K562 (cell line): ENCODE results near the gene RUNX1. TPM values are rescaled to one million over a fixed set of nuclear protein-coding genes. Genes with fewer than 3 reads are reported as not detected.

Source experiments
- ATAC-seq: fragments of 200-7000 bp; cut with Tn5 transposase; 3 replicates; pipeline ENCODE4 v1.9.1; 2020; ENCODE audit warnings: moderate library complexity
- BruUV-seq: library from RNA; stranded (reverse); fragments of 400-500 nt; replicated peaks from 2 replicates; lab custom pipeline; 2021; lab: Mats Ljungman, UMichigan
- CTCF ChIA-PET: fragments of 300-600 bp; formaldehyde crosslinking; extraction: SDS; loops from one replicate; lab custom pipeline; 2021; ENCODE audit warnings: low intra/inter-chr PET ratio; lab: Yijun Ruan, JAX
- POLR2A ChIA-PET: fragments of 300-600, 350-650 bp; sonication (Branson Sonifier 250); formaldehyde crosslinking; extraction: SDS; loops from one replicate; lab custom pipeline; 2021; ENCODE audit warnings: antibody characterized with exemption, inconsistent platforms; lab: Yijun Ruan, JAX
- DNase-seq, 4 experiments: peaks; one replicate each; pipeline versions ENCODE4 v3.0.0 to v3.0.0-alpha.2; 2011 to 2018; ENCODE audit warnings: low spot score in 3 of 4, mixed read lengths in 3 of 4; ENCODE audit errors: extremely low read depth in 1 of 4
- FAIRE-seq: peaks from 2 replicates; lab custom pipeline; 2011; peaks lifted over from hg19 to GRCh38; lab: Jason Lieb, UNC
- H2AFZ ChIP-seq: 2 replicates; pipeline ENCODE4 v1.6.0; 2011; ENCODE audit warnings: low read depth, low read length, control low read depth, inconsistent platforms
- H3K27ac ChIP-seq: fragments of 200-600 bp; 3 replicates; pipeline ENCODE4 v1.8.0; 2011; ENCODE audit warnings: low read depth, mild to moderate bottlenecking, control low read depth, inconsistent platforms, low read length, moderate library complexity, mixed read lengths; ENCODE audit errors: extremely low read depth
- H3K27me3 ChIP-seq, 2 experiments: fragments of 300-600 bp in 1 of 2; 2 replicates in 1 of 2; 3 replicates in 1 of 2; pipeline versions ENCODE4 v1.6.0 to v1.8.0; 2011; ENCODE audit warnings: inconsistent platforms in 2 of 2, low read length in 2 of 2, mild to moderate bottlenecking in 1 of 2, mixed read lengths in 1 of 2, moderate library complexity in 1 of 2; ENCODE audit not compliant: control insufficient read depth in 2 of 2, insufficient read depth in 2 of 2
- H3K36me3 ChIP-seq: fragments of 300-600 bp; 3 replicates; pipeline ENCODE4 v1.8.0; 2011; ENCODE audit warnings: mild to moderate bottlenecking, low read length, inconsistent platforms; ENCODE audit not compliant: control insufficient read depth, insufficient read depth
- H3K4me1 ChIP-seq, 2 experiments: fragments of 200-600 bp in 1 of 2; replicated peaks in 1 of 2; 2 replicates in 1 of 2; 3 replicates in 1 of 2; pipeline versions ENCODE4 v1.5.1 to v1.8.0; 2011; ENCODE audit warnings: inconsistent platforms in 2 of 2, low read length in 2 of 2, mild to moderate bottlenecking in 1 of 2, mixed read lengths in 1 of 2, moderate library complexity in 1 of 2; ENCODE audit not compliant: control insufficient read depth in 2 of 2, insufficient read depth in 2 of 2
- H3K4me2 ChIP-seq: 2 replicates; pipeline ENCODE4 v1.6.1; 2011; ENCODE audit warnings: low read length, control low read depth, inconsistent platforms, mixed read lengths; ENCODE audit not compliant: insufficient read depth
- H3K4me3 ChIP-seq: fragments of 200-600 bp; sonication (generic), shearing (Covaris generic); 2 replicates; pipeline ENCODE4 v1.5.1; 2016; ENCODE audit warnings: control low read depth, inconsistent platforms
- H3K79me2 ChIP-seq: fragments of 200-600 bp; 3 replicates; pipeline ENCODE4 v1.8.0; 2011; ENCODE audit warnings: low read length, inconsistent platforms; ENCODE audit not compliant: control insufficient read depth, insufficient read depth
- H3K9ac ChIP-seq, 2 experiments: 2 replicates each; pipeline versions ENCODE4 v1.6.0 to v1.6.1; 2011; ENCODE audit warnings: low read depth in 2 of 2, low read length in 2 of 2, control low read depth in 1 of 2, inconsistent platforms in 1 of 2, mild to moderate bottlenecking in 1 of 2, mixed read lengths in 1 of 2; ENCODE audit not compliant: insufficient read depth in 1 of 2
- H3K9me1 ChIP-seq: one replicate; pipeline ENCODE4 v1.6.0; 2011; ENCODE audit warnings: inconsistent platforms, mild to moderate bottlenecking, low read length, moderate library complexity; ENCODE audit not compliant: control insufficient read depth, insufficient read depth
- H3K9me3 ChIP-seq: replicated peaks from 2 replicates; pipeline ENCODE4 v1.5.1; 2011; ENCODE audit warnings: low read depth, low read length, inconsistent platforms; ENCODE audit not compliant: control insufficient read depth, insufficient read depth
- H4K20me1 ChIP-seq: replicated peaks from 2 replicates; pipeline ENCODE4 v1.6.1; 2011; ENCODE audit warnings: low read length, inconsistent platforms, mixed read lengths; ENCODE audit not compliant: control insufficient read depth, insufficient read depth
- ARID1B ChIP-seq: fragments of 450-650 bp; IDR thresholded peaks from 2 replicates; pipeline ENCODE4 v1.6.1; 2016; ENCODE audit warnings: antibody characterized with exemption, mild to moderate bottlenecking, inconsistent platforms
- DMBX1 ChIP-seq: fragments of 250-450 bp; sonication (Bioruptor Pico); IDR thresholded peaks from 2 replicates; pipeline ENCODE4 v1.8.0; 2022; ENCODE audit warnings: inconsistent platforms, mild to moderate bottlenecking, moderate library complexity, borderline replicate concordance
- JUN ChIP-seq, 2 experiments: sonication (generic) in 1 of 2; formaldehyde crosslinking in 1 of 2; IDR thresholded peaks; 2 replicates each; pipeline versions ENCODE4 v1.6.1 to v1.8.0; 2012 to 2022; ENCODE audit warnings: borderline replicate concordance in 2 of 2, mild to moderate bottlenecking in 2 of 2, improper control_type of control experiment in 1 of 2, low read depth in 1 of 2, low read length in 1 of 2, missing genetic modification reagents in 1 of 2
- LEF1 ChIP-seq: fragments of 450-650 bp; IDR thresholded peaks from 2 replicates; pipeline ENCODE4 v1.6.1; 2016; ENCODE audit warnings: mild to moderate bottlenecking
- MTA1 ChIP-seq: fragments of 450-650 bp; IDR thresholded peaks from 2 replicates; pipeline ENCODE4 v1.6.1; 2017; ENCODE audit warnings: borderline replicate concordance
- NR2C2 ChIP-seq, 2 experiments: fragments of 200-800 bp in 1 of 2; sonication (Bioruptor generic) in 1 of 2; sonication (generic) in 1 of 2; formaldehyde crosslinking in 1 of 2; IDR thresholded peaks; 2 replicates each; pipeline versions ENCODE4 v1.6.1 to v1.8.0; 2016 to 2022; ENCODE audit warnings: mild to moderate bottlenecking in 1 of 2, missing compliant biosample characterization in 1 of 2, missing genetic modification characterization in 1 of 2, missing genetic modification reagents in 1 of 2
- TCF3 ChIP-seq: sonication (generic); formaldehyde crosslinking; IDR thresholded peaks from 2 replicates; pipeline ENCODE4 v1.4.0; 2020; ENCODE audit warnings: mild to moderate bottlenecking, missing genetic modification reagents
- TFAM ChIP-seq: fragments of 250-450 bp; sonication (Bioruptor Pico); conservative IDR thresholded peaks from 2 replicates; pipeline ENCODE4 v1.5.0; 2021; ENCODE audit warnings: mild to moderate bottlenecking, moderate library complexity
- TRIM24 ChIP-seq, 2 experiments: fragments of 450-650 bp; IDR thresholded peaks; 2 replicates each; pipeline ENCODE4 v1.6.1; 2016
- WGBS: fragments of 100-300 bp; shearing (Covaris generic); methylation state at CpG from one replicate; pipeline ENCODE4 v1.1.6; 2016; ENCODE audit warnings: low coverage, mixed read lengths; ENCODE audit not compliant: insufficient coverage; ENCODE audit errors: missing lambda C conversion rate; 5-methylcytosine and 5-hydroxymethylcytosine counted together
- in situ Hi-C: fragments of 300-500 bp; cut with MboI; formaldehyde crosslinking; loops from 4 replicates; pipeline ENCODE4 v1.15.0; 2018; ENCODE audit warnings: inconsistent platforms, mixed read lengths
- intact Hi-C: fragments of 100-400 bp; cut with micrococcal nuclease; formaldehyde crosslinking; loops from 2 replicates; pipeline ENCODE4 v1.14.2; 2022
- polyA plus RNA-seq, 8 experiments: library from polyadenylated mRNA; depleted of rRNA in 4 of 8; stranded (reverse) in 5 of 8; unstranded in 3 of 8; fragments of >200 nt; fragmentation: Nextera tagmentation in 2 of 8; fragmentation: Illumina TruSeq in 1 of 8; extraction: Ambion mirVana in 2 of 8; extraction: Trizol in 1 of 8; gene quantifications; 2 replicates each; pipeline versions ENCODE4 v1.2.1 to v1.2.3, GENCODE V29; 2011 to 2014; ENCODE audit warnings: inconsistent platforms in 1 of 8, missing spikeins in 1 of 8
- total RNA-seq, 7 experiments: library from RNA; depleted of rRNA in 6 of 7; stranded (reverse); fragments of >200 nt in 6 of 7; fragmentation: Illumina TruSeq in 2 of 7; extraction: Trizol in 2 of 7; gene quantifications; 2 replicates each; pipeline versions ENCODE4 v1.2.1 to v1.2.3, GENCODE V29; 2011 to 2021; ENCODE audit warnings: low replicate concordance in 1 of 7
- TF ChIP-seq, protein P1 (sequence below), 2 experiments: fragments of 450-650 bp; formaldehyde crosslinking in 1 of 2; IDR thresholded peaks; 2 replicates each; pipeline versions ENCODE4 v1.4.0 to v1.6.1; 2014 to 2020; ENCODE audit warnings: mild to moderate bottlenecking in 2 of 2, borderline replicate concordance in 1 of 2, low read depth in 1 of 2
- TF ChIP-seq, protein P2 (sequence below), 3 experiments: IDR thresholded peaks in 2 of 3; conservative IDR thresholded peaks in 1 of 3; 2 replicates each; pipeline ENCODE4 v1.5.1; 2011 to 2012; ENCODE audit warnings: low read length in 3 of 3, mild to moderate bottlenecking in 3 of 3, control low read depth in 2 of 3, improper control_type of control experiment in 1 of 3, inconsistent platforms in 1 of 3, low read depth in 1 of 3, mixed read lengths in 1 of 3, moderate library complexity in 1 of 3; ENCODE audit not compliant: insufficient read depth in 2 of 3

Gene RUNX1
- total and polyA plus RNA-seq, 9 of the 15 experiments (the other 6 are each of a cell fraction or from before 2014, with no cell fraction given), result 2.2 to 68.6 (median 17.8) TPM

DNA sequence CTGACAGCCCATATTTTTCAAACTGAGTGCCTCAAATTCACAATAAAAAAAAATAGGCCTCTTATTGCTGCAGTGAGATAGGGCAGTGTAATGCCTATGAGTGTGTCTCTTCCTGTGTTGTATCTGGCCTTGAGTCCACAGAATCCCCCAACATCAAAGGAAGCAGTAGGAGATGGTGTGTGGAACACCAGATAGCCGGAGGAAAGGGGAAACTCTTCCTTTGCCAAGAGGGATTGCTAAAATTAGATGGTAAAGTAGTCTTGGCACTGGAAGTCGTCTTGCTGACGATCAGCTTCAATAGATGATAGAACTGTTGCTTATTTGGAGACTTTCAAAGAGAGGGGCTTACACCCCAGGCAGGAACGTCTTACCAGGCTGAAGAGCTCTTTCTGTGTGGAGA lies 51.8 kb downstream of the RUNX1 start:
- BruUV-seq, result no TSS peak
- peak; percentile 33 to 73 (median 42) for DNase-seq
- H3K4me1 ChIP-seq, result peaks cover 35 to 61% of the 10 kb centered on the region in 2 experiments
- H3K79me2 ChIP-seq, result no peaks in the 10 kb centered on the region; the same call in 2 of the 3 replicates
- H3K9me1 ChIP-seq, result no peaks in the 10 kb centered on the region
- ATAC-seq, result peak; percentile 49
- CTCF ChIA-PET, result no interaction called here
- peak overlapping the region; percentile 66 for H2AFZ ChIP-seq
- H3K36me3 ChIP-seq, result no peaks in the 10 kb centered on the region; the same call in 2 of the 3 replicates
- POLR2A ChIA-PET, result interaction anchor here (0.8 to 2.2 kb wide), 5 partner anchors 8 to 1405 kb away, joined by 3 to 5 read pairs (median 5); no protein-coding TSS in a partner anchor
- FAIRE-seq, result peak; percentile 49
- 12% methylated on average over 4 of the region's 4 CpGs for WGBS
- peak overlapping the region; percentile 32 for H3K4me2 ChIP-seq
- H4K20me1 ChIP-seq, result no peaks in the 10 kb centered on the region
- no peak overlapping the region for H3K4me3 ChIP-seq
- intact Hi-C loops (loop anchor here (5.0 kb wide), 1 partner anchor 90 kb away; no protein-coding TSS in a partner anchor), in situ Hi-C loops (no loop called here)
- peak overlapping the region; percentile 75 for H3K27ac ChIP-seq
- no peaks in the 10 kb centered on the region for H3K27me3 ChIP-seq
- H3K9ac ChIP-seq, result peak overlapping the region in 1 of 2 experiments; percentile 53; a peak in 1 of 4 replicates
- no peaks in the 10 kb centered on the region; the same call in 1 of the 2 replicates for H3K9me3 ChIP-seq
- peak; percentile 88 for TF ChIP-seq LEF1
- TF ChIP-seq DMBX1 (CRISPR knock-in tag), result peak; percentile 64; the same call in 1 of the 2 replicates
- TF ChIP-seq ARID1B, result peak; percentile 57; the same call in 1 of the 2 replicates
- no peak for TF ChIP-seq TRIM24 (IDR thresholded peaks at IDR 0.05)
- TF ChIP-seq JUN (IDR thresholded peaks at IDR 0.05; ENCODE audit: borderline replicate concordance, low read depth, low read length), result no peak
- TF ChIP-seq JUN (CRISPR knock-in tag; IDR thresholded peaks at IDR 0.05; ENCODE audit: borderline replicate concordance), result no peak
- TF ChIP-seq TCF3, result peak; percentile 69
- TF ChIP-seq, protein P1, sequence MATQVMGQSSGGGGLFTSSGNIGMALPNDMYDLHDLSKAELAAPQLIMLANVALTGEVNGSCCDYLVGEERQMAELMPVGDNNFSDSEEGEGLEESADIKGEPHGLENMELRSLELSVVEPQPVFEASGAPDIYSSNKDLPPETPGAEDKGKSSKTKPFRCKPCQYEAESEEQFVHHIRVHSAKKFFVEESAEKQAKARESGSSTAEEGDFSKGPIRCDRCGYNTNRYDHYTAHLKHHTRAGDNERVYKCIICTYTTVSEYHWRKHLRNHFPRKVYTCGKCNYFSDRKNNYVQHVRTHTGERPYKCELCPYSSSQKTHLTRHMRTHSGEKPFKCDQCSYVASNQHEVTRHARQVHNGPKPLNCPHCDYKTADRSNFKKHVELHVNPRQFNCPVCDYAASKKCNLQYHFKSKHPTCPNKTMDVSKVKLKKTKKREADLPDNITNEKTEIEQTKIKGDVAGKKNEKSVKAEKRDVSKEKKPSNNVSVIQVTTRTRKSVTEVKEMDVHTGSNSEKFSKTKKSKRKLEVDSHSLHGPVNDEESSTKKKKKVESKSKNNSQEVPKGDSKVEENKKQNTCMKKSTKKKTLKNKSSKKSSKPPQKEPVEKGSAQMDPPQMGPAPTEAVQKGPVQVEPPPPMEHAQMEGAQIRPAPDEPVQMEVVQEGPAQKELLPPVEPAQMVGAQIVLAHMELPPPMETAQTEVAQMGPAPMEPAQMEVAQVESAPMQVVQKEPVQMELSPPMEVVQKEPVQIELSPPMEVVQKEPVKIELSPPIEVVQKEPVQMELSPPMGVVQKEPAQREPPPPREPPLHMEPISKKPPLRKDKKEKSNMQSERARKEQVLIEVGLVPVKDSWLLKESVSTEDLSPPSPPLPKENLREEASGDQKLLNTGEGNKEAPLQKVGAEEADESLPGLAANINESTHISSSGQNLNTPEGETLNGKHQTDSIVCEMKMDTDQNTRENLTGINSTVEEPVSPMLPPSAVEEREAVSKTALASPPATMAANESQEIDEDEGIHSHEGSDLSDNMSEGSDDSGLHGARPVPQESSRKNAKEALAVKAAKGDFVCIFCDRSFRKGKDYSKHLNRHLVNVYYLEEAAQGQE (IDR thresholded peaks at IDR 0.05; ENCODE audit: borderline replicate concordance), result no peak
- TF ChIP-seq, protein P1 (CRISPR knock-in tag; IDR thresholded peaks at IDR 0.05; ENCODE audit: low read depth), result no peak
- TF ChIP-seq, protein P2, sequence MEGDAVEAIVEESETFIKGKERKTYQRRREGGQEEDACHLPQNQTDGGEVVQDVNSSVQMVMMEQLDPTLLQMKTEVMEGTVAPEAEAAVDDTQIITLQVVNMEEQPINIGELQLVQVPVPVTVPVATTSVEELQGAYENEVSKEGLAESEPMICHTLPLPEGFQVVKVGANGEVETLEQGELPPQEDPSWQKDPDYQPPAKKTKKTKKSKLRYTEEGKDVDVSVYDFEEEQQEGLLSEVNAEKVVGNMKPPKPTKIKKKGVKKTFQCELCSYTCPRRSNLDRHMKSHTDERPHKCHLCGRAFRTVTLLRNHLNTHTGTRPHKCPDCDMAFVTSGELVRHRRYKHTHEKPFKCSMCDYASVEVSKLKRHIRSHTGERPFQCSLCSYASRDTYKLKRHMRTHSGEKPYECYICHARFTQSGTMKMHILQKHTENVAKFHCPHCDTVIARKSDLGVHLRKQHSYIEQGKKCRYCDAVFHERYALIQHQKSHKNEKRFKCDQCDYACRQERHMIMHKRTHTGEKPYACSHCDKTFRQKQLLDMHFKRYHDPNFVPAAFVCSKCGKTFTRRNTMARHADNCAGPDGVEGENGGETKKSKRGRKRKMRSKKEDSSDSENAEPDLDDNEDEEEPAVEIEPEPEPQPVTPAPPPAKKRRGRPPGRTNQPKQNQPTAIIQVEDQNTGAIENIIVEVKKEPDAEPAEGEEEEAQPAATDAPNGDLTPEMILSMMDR (IDR thresholded peaks at IDR 0.05 in 2 of 3, conservative IDR thresholded peaks at IDR 0.05 in 1 of 3; ENCODE audit: insufficient read depth in 2 of 3, low read depth in 1 of 3, low read length in 3 of 3), result no peak
- no peak for TF ChIP-seq MTA1
- TF ChIP-seq TFAM (CRISPR knock-in tag), result no peak
- no peak for TF ChIP-seq NR2C2 (CRISPR knock-in tag; IDR thresholded peaks at IDR 0.05)
- no peak for TF ChIP-seq NR2C2 (tag; IDR thresholded peaks at IDR 0.05)
